Keratinocyte (primary cell): ENCODE results near the gene BORCS5. TPM values are rescaled to one million over a fixed set of nuclear protein-coding genes. Genes with fewer than 3 reads are reported as not detected.

Source experiments
- DNase-seq: peaks from one replicate; pipeline ENCODE4 v3.0.0-alpha.2; 2011; ENCODE audit warnings: low read depth, missing footprints, low spot score
- FAIRE-seq: peaks from 2 replicates; lab custom pipeline; 2011; peaks lifted over from hg19 to GRCh38; lab: Jason Lieb, UNC
- H2AFZ ChIP-seq: 2 replicates; pipeline ENCODE4 v1.6.0; 2012; ENCODE audit warnings: low read length, control low read depth, inconsistent platforms; ENCODE audit not compliant: control insufficient read depth
- H3K27ac ChIP-seq: 2 replicates; pipeline ENCODE4 v1.5.1; 2011; ENCODE audit warnings: low read length; ENCODE audit not compliant: control insufficient read depth, insufficient read depth
- H3K27me3 ChIP-seq: 3 replicates; pipeline ENCODE4 v1.6.0; 2011; ENCODE audit warnings: low read length; ENCODE audit not compliant: control insufficient read depth, insufficient read depth; ENCODE audit errors: extremely low read depth
- H3K36me3 ChIP-seq, 2 experiments: 2 replicates in 1 of 2; 3 replicates in 1 of 2; pipeline ENCODE4 v1.5.1; 2011; ENCODE audit warnings: low read length in 2 of 2, mild to moderate bottlenecking in 1 of 2; ENCODE audit not compliant: control insufficient read depth in 2 of 2, insufficient read depth in 2 of 2; ENCODE audit errors: extremely low read depth in 1 of 2
- H3K4me1 ChIP-seq: 3 replicates; pipeline ENCODE4 v1.5.1; 2011; ENCODE audit warnings: low read length; ENCODE audit not compliant: control insufficient read depth, insufficient read depth; ENCODE audit errors: extremely low read depth
- H3K4me2 ChIP-seq: 3 replicates; pipeline ENCODE4 v1.6.0; 2011; ENCODE audit warnings: low read depth, low read length; ENCODE audit not compliant: control insufficient read depth, insufficient read depth; ENCODE audit errors: extremely low read depth
- H3K4me3 ChIP-seq, 3 experiments: fragments of 200-600 bp in 1 of 3; sonication (generic) in 1 of 3; 2 replicates in 2 of 3; 3 replicates in 1 of 3; pipeline ENCODE4 v1.5.1; 2011 to 2016; ENCODE audit warnings: low read length in 3 of 3, mild to moderate bottlenecking in 3 of 3, control low read depth in 2 of 3, inconsistent platforms in 1 of 3, low read depth in 1 of 3, mixed read lengths in 1 of 3, mixed run types in 1 of 3, moderate library complexity in 1 of 3; ENCODE audit not compliant: control insufficient read depth in 2 of 3, insufficient read depth in 2 of 3; ENCODE audit errors: extremely low read depth in 1 of 3
- H3K79me2 ChIP-seq: 2 replicates; pipeline ENCODE4 v1.6.0; 2012; ENCODE audit warnings: low read length; ENCODE audit not compliant: control insufficient read depth, insufficient read depth
- H3K9ac ChIP-seq: 3 replicates; pipeline ENCODE4 v1.6.0; 2011; ENCODE audit warnings: low read length; ENCODE audit not compliant: control insufficient read depth, insufficient read depth; ENCODE audit errors: extremely low read depth
- H3K9me1 ChIP-seq: 3 replicates; pipeline ENCODE4 v1.6.0; 2011; ENCODE audit warnings: low read length; ENCODE audit not compliant: control insufficient read depth, insufficient read depth; ENCODE audit errors: extremely low read depth
- H3K9me3 ChIP-seq: 2 replicates; pipeline ENCODE4 v1.5.1; 2012; ENCODE audit warnings: low read depth, low read length; ENCODE audit not compliant: control insufficient read depth
- H4K20me1 ChIP-seq: 3 replicates; pipeline ENCODE4 v1.6.0; 2011; ENCODE audit warnings: low read length; ENCODE audit not compliant: control insufficient read depth, insufficient read depth; ENCODE audit errors: extremely low read depth
- CTCF ChIP-seq, 3 experiments: IDR thresholded peaks in 1 of 3; conservative IDR thresholded peaks in 1 of 3; optimal IDR thresholded peaks in 1 of 3; 2 replicates in 2 of 3; 3 replicates in 1 of 3; pipeline versions ENCODE3 to v1.5.1; 2011; ENCODE audit warnings: low read length in 3 of 3, mild to moderate bottlenecking in 3 of 3, moderate library complexity in 2 of 3, control low read depth in 1 of 3, inconsistent platforms in 1 of 3; ENCODE audit not compliant: insufficient read depth in 2 of 3; ENCODE audit errors: extremely low read depth in 1 of 3
- EZH2 ChIP-seq: IDR thresholded peaks from one replicate; pipeline ENCODE4 v1.6.1; 2012; ENCODE audit warnings: inconsistent platforms, mild to moderate bottlenecking, low read length, moderate library complexity
- dilution Hi-C: fragments of 300-500 bp; cut with MboI; formaldehyde crosslinking; loops from one replicate; pipeline ENCODE4 v1.7.0; 2020; ENCODE audit warnings: low sequenced_read_pairs; ENCODE audit not compliant: extremely low pct_ligation_motif_present
- polyA plus RNA-seq, 5 experiments: library from polyadenylated mRNA; depleted of rRNA in 3 of 5; stranded (reverse) in 3 of 5; stranded (forward) in 1 of 5; unstranded in 1 of 5; fragments of >200 nt; gene quantifications; 1 replicate in 1 of 5; 2 replicates in 3 of 5; 3 replicates in 1 of 5; pipeline versions ENCODE4 v1.2.1 to v1.2.3, GENCODE V29; 2011 to 2012; ENCODE audit warnings: missing spikeins in 2 of 5, low read depth in 1 of 5, low replicate concordance in 1 of 5

Gene BORCS5
- polyA plus RNA-seq, 1 donor (not counting 4 experiments of a cell fraction or from before 2014, with no cell fraction given) = 5.4 TPM

DNA sequence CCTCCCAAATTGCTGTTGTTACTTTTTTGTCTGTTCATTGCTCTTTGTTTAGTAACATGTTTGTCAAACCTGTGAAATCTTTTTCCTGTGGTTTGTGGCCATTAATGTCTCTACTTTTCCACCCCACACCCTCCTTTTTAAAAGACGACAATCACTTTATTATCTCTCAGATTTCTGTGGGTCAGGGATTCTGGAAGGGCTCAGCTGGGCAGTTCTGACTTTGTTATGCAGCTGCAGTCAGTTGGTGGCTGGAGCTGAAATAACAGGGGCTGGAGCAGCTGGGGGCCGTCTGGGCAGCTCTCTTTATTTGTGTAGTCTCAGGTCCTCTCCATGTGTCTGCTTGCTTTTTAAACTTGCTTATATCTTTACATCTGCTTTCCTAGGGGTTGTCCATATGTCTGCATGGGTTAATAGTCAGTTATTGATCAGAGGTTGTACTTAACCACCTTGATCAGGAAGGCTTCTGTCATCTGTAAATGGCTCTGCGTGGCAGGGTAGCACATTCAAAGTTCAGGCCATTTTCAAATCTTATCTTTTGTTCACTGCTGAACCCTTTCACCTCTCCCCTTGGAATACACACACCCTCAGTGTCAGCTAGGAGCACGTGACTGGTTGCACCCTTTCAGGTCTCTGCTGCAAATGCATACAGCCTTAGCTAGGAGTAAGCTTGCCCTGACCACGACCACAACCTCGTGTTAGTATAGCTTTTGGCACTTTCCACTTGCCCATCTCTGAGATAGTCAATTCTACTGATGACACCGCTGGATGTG, 27.9 kb downstream of the BORCS5 start:
- Histone ChIP-seq H4K20me1 (no peaks in the 10 kb centered on the region), H3K4me3 (no peak overlapping the region), H2AFZ (no peak overlapping the region), H3K4me1 (peaks cover 10% of the 10 kb centered on the region), H3K27ac (no peak overlapping the region), H3K9me3 (no peaks in the 10 kb centered on the region), H3K9ac (no peak overlapping the region), H3K36me3 (no peaks in the 10 kb centered on the region), H3K9me1 (no peaks in the 10 kb centered on the region), H3K27me3 (no peaks in the 10 kb centered on the region), H3K79me2 (no peaks in the 10 kb centered on the region), H3K4me2 (no peak overlapping the region)
- FAIRE-seq (peak; percentile 67), DNase-seq (no peak)
- dilution Hi-C loops = no loop called here
- no peak for TF ChIP-seq CTCF (optimal IDR thresholded peaks at IDR 0.05 in 1 of 3, IDR thresholded peaks at IDR 0.05 in 1 of 3, conservative IDR thresholded peaks at IDR 0.05 in 1 of 3; ENCODE audit: extremely low read depth in 1 of 3, insufficient read depth in 2 of 3, low read length in 3 of 3)
- TF ChIP-seq EZH2 = no peak

DNA sequence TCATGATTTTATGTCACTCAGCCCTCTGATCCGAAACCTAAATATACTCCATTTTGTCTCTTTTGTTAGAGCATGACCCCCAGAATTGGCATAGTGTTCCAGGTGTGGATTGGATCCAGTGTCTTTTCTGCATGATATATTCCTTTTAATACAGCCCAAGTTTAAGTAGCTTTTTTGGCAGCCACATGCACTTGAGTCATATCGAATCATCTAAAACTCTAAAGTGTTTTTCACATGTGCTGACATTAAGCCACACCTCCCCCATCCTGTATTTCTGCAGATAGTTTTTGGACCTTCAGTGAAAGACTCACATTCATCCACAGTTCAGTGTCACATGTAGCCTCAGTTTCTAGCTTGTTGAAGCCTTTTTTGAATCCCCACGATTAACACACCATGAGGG, 30.6 kb downstream of the BORCS5 start:
- Histone ChIP-seq H3K9me3 (no peaks in the 10 kb centered on the region), H3K27ac (peak overlapping the region; percentile 45), H3K36me3 (no peaks in the 10 kb centered on the region), H4K20me1 (no peaks in the 10 kb centered on the region), H3K4me3 (no peak overlapping the region), H3K27me3 (no peaks in the 10 kb centered on the region), H3K9me1 (no peaks in the 10 kb centered on the region), H3K4me2 (peak overlapping the region; percentile 67), H3K4me1 (peaks cover 10% of the 10 kb centered on the region), H3K79me2 (no peaks in the 10 kb centered on the region), H2AFZ (peak overlapping the region; percentile 86), H3K9ac (peak overlapping the region; percentile 41)
- no peak for DNase-seq
- dilution Hi-C loops = no loop called here
- TF ChIP-seq CTCF (optimal IDR thresholded peaks at IDR 0.05 in 1 of 3, IDR thresholded peaks at IDR 0.05 in 1 of 3, conservative IDR thresholded peaks at IDR 0.05 in 1 of 3; ENCODE audit: extremely low read depth in 1 of 3, insufficient read depth in 2 of 3, low read length in 3 of 3) (no peak), EZH2 (no peak)
- peak; percentile 86 for FAIRE-seq
